ENCODE data around the gene GFY.
"Not testable (repeated sequence)": the region's sequence is repeated elsewhere in the genome, so short reads cannot be mapped to it uniquely, and the experiment has no call there.

GFY gene

GRCh38 chr19:49461656-49462055, 36.5 kb downstream of the GFY start:
- H3K4me3 Mint-ChIP-seq: no peak overlapping the region
- peaks cover 4% of the 10 kb centered on the region for H3K36me3 Mint-ChIP-seq
- H3K9me3 Mint-ChIP-seq: no peaks in the 10 kb centered on the region
- no peak overlapping the region for H3K27ac Mint-ChIP-seq
- H3K4me1 Mint-ChIP-seq: peaks cover 4% of the 10 kb centered on the region
- no peaks in the 10 kb centered on the region for H3K27me3 Mint-ChIP-seq

- no peaks in the 10 kb centered on the region for H3K9me3 Mint-ChIP-seq
- H3K36me3 Mint-ChIP-seq: peaks cover 1% of the 10 kb centered on the region
- H3K27me3 Mint-ChIP-seq: no peaks in the 10 kb centered on the region
- H3K27ac Mint-ChIP-seq: no peak overlapping the region
- no peak overlapping the region for H3K4me3 Mint-ChIP-seq
- H3K4me1 Mint-ChIP-seq: no peaks in the 10 kb centered on the region
Observed at GRCh38 chr19:49462492-49462891, 37.3 kb downstream of the GFY start.

- Mint-ChIP-seq H3K36me3 (peaks cover 1% of the 10 kb centered on the region), H3K9me3 (no peaks in the 10 kb centered on the region)
Observed at GRCh38 chr19:49463960-49464740, 39.0 kb downstream of the GFY start.

GRCh38 chr19:49465371-49465770, 40.2 kb downstream of the GFY start:
- H3K4me1 Mint-ChIP-seq: peaks cover 18% of the 10 kb centered on the region
- H3K27ac Mint-ChIP-seq: peak overlapping the region; percentile 41
- H3K27me3 Mint-ChIP-seq: no peaks in the 10 kb centered on the region
- peaks cover 1% of the 10 kb centered on the region for H3K36me3 Mint-ChIP-seq
- H3K9me3 Mint-ChIP-seq: no peaks in the 10 kb centered on the region
- H3K4me3 Mint-ChIP-seq: no peak overlapping the region

More at GRCh38 chr19:49463960-49464740, 39.0 kb downstream of the GFY start:
- Mint-ChIP-seq H3K27me3 (no peaks in the 10 kb centered on the region), H3K27ac (no peak overlapping the region), H3K4me1 (peaks cover 8% of the 10 kb centered on the region), H3K4me3 (no peak overlapping the region)

- Mint-ChIP-seq H3K27me3 (no peaks in the 10 kb centered on the region), H3K4me1 (peaks cover 39% of the 10 kb centered on the region), H3K9me3 (no peaks in the 10 kb centered on the region), H3K4me3 (no peak overlapping the region), H3K36me3 (peaks cover 1% of the 10 kb centered on the region), H3K27ac (no peak overlapping the region)
Observed at GRCh38 chr19:49468199-49468598, 43.0 kb downstream of the GFY start.

GRCh38 chr19:49468746-49469447, 43.7 kb downstream of the GFY start:
- H3K36me3 Mint-ChIP-seq: peaks cover 1% of the 10 kb centered on the region
- H3K4me3 Mint-ChIP-seq: peak overlapping the region; percentile 71
- H3K27ac Mint-ChIP-seq: peak overlapping the region; percentile 80
- no peaks in the 10 kb centered on the region for H3K9me3 Mint-ChIP-seq
- H3K27me3 Mint-ChIP-seq: no peaks in the 10 kb centered on the region
- peaks cover 45% of the 10 kb centered on the region for H3K4me1 Mint-ChIP-seq

GRCh38 chr19:49469828-49470614, 44.8 kb downstream of the GFY start:
- Mint-ChIP-seq H3K9me3 (no peaks in the 10 kb centered on the region), H3K4me1 (peaks cover 49% of the 10 kb centered on the region), H3K27ac (peak overlapping the region; percentile 68), H3K27me3 (no peaks in the 10 kb centered on the region), H3K36me3 (no peaks in the 10 kb centered on the region), H3K4me3 (peak overlapping the region; percentile 36)

- no peaks in the 10 kb centered on the region for H3K9me3 Mint-ChIP-seq
- peaks cover 55% of the 10 kb centered on the region for H3K4me1 Mint-ChIP-seq
- H3K4me3 Mint-ChIP-seq: peak overlapping the region; percentile 36
- no peaks in the 10 kb centered on the region for H3K27me3 Mint-ChIP-seq
- peak overlapping the region; percentile 68 for H3K27ac Mint-ChIP-seq
- H3K36me3 Mint-ChIP-seq: no peaks in the 10 kb centered on the region
Observed at GRCh38 chr19:49470615-49470978, 45.4 kb downstream of the GFY start.

GRCh38 chr19:49472936-49473335, 47.7 kb downstream of the GFY start:
- no peaks in the 10 kb centered on the region for H3K9me3 Mint-ChIP-seq
- peak overlapping the region; percentile 96 for H3K4me3 Mint-ChIP-seq
- peak overlapping the region; percentile 98 for H3K27ac Mint-ChIP-seq
- no peaks in the 10 kb centered on the region for H3K27me3 Mint-ChIP-seq
- H3K36me3 Mint-ChIP-seq: peaks cover 3% of the 10 kb centered on the region
- H3K4me1 Mint-ChIP-seq: peaks cover 66% of the 10 kb centered on the region

GRCh38 chr19:49473501-49473867, 48.3 kb downstream of the GFY start:
- peak overlapping the region; percentile 96 for H3K4me3 Mint-ChIP-seq
- H3K27me3 Mint-ChIP-seq, H3K36me3 Mint-ChIP-seq, H3K9me3 Mint-ChIP-seq: not testable (repeated sequence)
- H3K27ac Mint-ChIP-seq: peak overlapping the region; percentile 98
- H3K4me1 Mint-ChIP-seq: peaks cover 65% of the 10 kb centered on the region

GRCh38 chr19:49473868-49474541, 48.8 kb downstream of the GFY start, which contains the start of gene FLT3LG:
TSS of gene FLT3LG (plus strand) at chr19:49474215. CDS start at chr19:49474640, 425 bp downstream.
- Mint-ChIP-seq H3K27me3 (no peaks in the 10 kb centered on the region), H3K27ac (peak within 1 kb of the TSS; percentile 98), H3K9me3 (no peaks in the 10 kb centered on the region), H3K4me3 (peak within 1 kb of the TSS; percentile 96), H3K36me3 (peaks cover 3% of the 10 kb centered on the region), H3K4me1 (peaks cover 62% of the 10 kb centered on the region)

- peak overlapping the region; percentile 98 for H3K27ac Mint-ChIP-seq
- no peaks in the 10 kb centered on the region for H3K27me3 Mint-ChIP-seq
- peak overlapping the region; percentile 96 for H3K4me3 Mint-ChIP-seq
- H3K9me3 Mint-ChIP-seq: no peaks in the 10 kb centered on the region
- peaks cover 3% of the 10 kb centered on the region for H3K36me3 Mint-ChIP-seq
- peaks cover 59% of the 10 kb centered on the region for H3K4me1 Mint-ChIP-seq
Observed at GRCh38 chr19:49474542-49474924, 49.3 kb downstream of the GFY start.

- H3K4me1 Mint-ChIP-seq: peaks cover 51% of the 10 kb centered on the region
- no peaks in the 10 kb centered on the region for H3K27me3 Mint-ChIP-seq
- peak overlapping the region; percentile 96 for H3K4me3 Mint-ChIP-seq
- H3K27ac Mint-ChIP-seq: peak overlapping the region; percentile 98
- H3K9me3 Mint-ChIP-seq: no peaks in the 10 kb centered on the region
- peaks cover 3% of the 10 kb centered on the region for H3K36me3 Mint-ChIP-seq
Observed at GRCh38 chr19:49475191-49475917, 50.2 kb downstream of the GFY start.

- H3K9me3 Mint-ChIP-seq: no peaks in the 10 kb centered on the region
- H3K4me3 Mint-ChIP-seq: peak overlapping the region; percentile 96
- peaks cover 3% of the 10 kb centered on the region for H3K36me3 Mint-ChIP-seq
- peak overlapping the region; percentile 98 for H3K27ac Mint-ChIP-seq
- no peaks in the 10 kb centered on the region for H3K27me3 Mint-ChIP-seq
- H3K4me1 Mint-ChIP-seq: peaks cover 47% of the 10 kb centered on the region
Observed at GRCh38 chr19:49475995-49476880, 51.0 kb downstream of the GFY start.
